NT2/D1 (cell line): Measurements from ENCODE around the gene DIS3L2.

Experiments used
- DNase-seq: peaks from one replicate; pipeline ENCODE4 v3.0.0-alpha.2; 2011; ENCODE audit warnings: low read depth, low spot score
- H3K27me3 ChIP-seq: 2 replicates; pipeline ENCODE4 v1.6.0; 2011; ENCODE audit warnings: mild to moderate bottlenecking; ENCODE audit not compliant: insufficient read length, insufficient read depth
- H3K36me3 ChIP-seq: 2 replicates; pipeline ENCODE4 v1.6.1; 2011; ENCODE audit warnings: mild to moderate bottlenecking, low read length, mixed read lengths; ENCODE audit not compliant: insufficient read depth, insufficient read length
- H3K4me1 ChIP-seq: 2 replicates; pipeline ENCODE4 v1.5.1; 2011; ENCODE audit not compliant: insufficient read depth, insufficient read length
- H3K4me3 ChIP-seq: 2 replicates; pipeline ENCODE4 v1.5.1; 2011; ENCODE audit warnings: low read depth; ENCODE audit not compliant: insufficient read length
- H3K9ac ChIP-seq: 2 replicates; pipeline ENCODE4 v1.6.0; 2011; ENCODE audit warnings: low read depth; ENCODE audit not compliant: insufficient read length
- H3K9me3 ChIP-seq: 2 replicates; pipeline ENCODE4 v1.5.1; 2011; ENCODE audit warnings: mild to moderate bottlenecking, low read length; ENCODE audit not compliant: insufficient read depth
- SUZ12 ChIP-seq: IDR thresholded peaks from 2 replicates; pipeline ENCODE4 v1.6.1; 2011; ENCODE audit not compliant: insufficient read length, insufficient read depth; ENCODE audit errors: extremely low read depth
- YY1 ChIP-seq: IDR thresholded peaks from 2 replicates; pipeline ENCODE4 v1.6.1; 2011; ENCODE audit not compliant: insufficient read length, insufficient read depth
- ZNF274 ChIP-seq: IDR thresholded peaks from 2 replicates; pipeline ENCODE4 v1.6.1; 2011; ENCODE audit warnings: mild to moderate bottlenecking, low read depth, low read length

The DIS3L2 gene

GRCh38 chr2:232058063-232058877 is 96.8 kb downstream of the DIS3L2 start:
- H3K9me3 ChIP-seq = no peaks in the 10 kb centered on the region
- H3K27me3 ChIP-seq = no peaks in the 10 kb centered on the region
- TF ChIP-seq YY1 (no peak), ZNF274 (no peak), SUZ12 (no peak)
- H3K36me3 ChIP-seq = no peaks in the 10 kb centered on the region
- H3K4me1 ChIP-seq = peaks cover 4% of the 10 kb centered on the region
- no peak for DNase-seq
- no peak overlapping the region for H3K9ac ChIP-seq
- H3K4me3 ChIP-seq = no peak overlapping the region

- Histone ChIP-seq H3K9me3 (no peaks in the 10 kb centered on the region), H3K27me3 (no peaks in the 10 kb centered on the region), H3K9ac (no peak overlapping the region), H3K36me3 (no peaks in the 10 kb centered on the region), H3K4me3 (no peak overlapping the region), H3K4me1 (no peaks in the 10 kb centered on the region)
- TF ChIP-seq YY1 (no peak), ZNF274 (no peak), SUZ12 (no peak)
- no peak for DNase-seq
These were observed 97.4 kb downstream of the DIS3L2 start for GRCh38 chr2:232058931-232059330.

GRCh38 chr2:232061265-232061664 is 99.8 kb downstream of the DIS3L2 start:
- no peaks in the 10 kb centered on the region for H3K4me1 ChIP-seq
- H3K9ac ChIP-seq = no peak overlapping the region
- no peaks in the 10 kb centered on the region for H3K9me3 ChIP-seq
- no peak overlapping the region for H3K4me3 ChIP-seq
- no peak for DNase-seq
- H3K27me3 ChIP-seq = no peaks in the 10 kb centered on the region
- H3K36me3 ChIP-seq = no peaks in the 10 kb centered on the region
- TF ChIP-seq SUZ12 = no peak
- no peak for TF ChIP-seq ZNF274
- TF ChIP-seq YY1 = no peak

- H3K4me1 ChIP-seq = no peaks in the 10 kb centered on the region
- no peaks in the 10 kb centered on the region for H3K27me3 ChIP-seq
- H3K9ac ChIP-seq = no peak overlapping the region
- TF ChIP-seq ZNF274 = no peak
- no peak for TF ChIP-seq YY1
- no peak for TF ChIP-seq SUZ12
- H3K9me3 ChIP-seq = no peaks in the 10 kb centered on the region
- no peaks in the 10 kb centered on the region for H3K36me3 ChIP-seq
- no peak overlapping the region for H3K4me3 ChIP-seq
- DNase-seq = no peak
These were observed 111.5 kb downstream of the DIS3L2 start for GRCh38 chr2:232073026-232073425.

GRCh38 chr2:232073699-232074098 is 112.2 kb downstream of the DIS3L2 start:
- no peak for TF ChIP-seq ZNF274
- no peak for TF ChIP-seq SUZ12
- no peak for TF ChIP-seq YY1
- H3K9me3 ChIP-seq = no peaks in the 10 kb centered on the region
- no peak overlapping the region for H3K9ac ChIP-seq
- H3K36me3 ChIP-seq = no peaks in the 10 kb centered on the region
- no peaks in the 10 kb centered on the region for H3K27me3 ChIP-seq
- H3K4me3 ChIP-seq = no peak overlapping the region
- H3K4me1 ChIP-seq = no peaks in the 10 kb centered on the region
- DNase-seq = no peak

GRCh38 chr2:232075080-232075479 is 113.6 kb downstream of the DIS3L2 start:
- DNase-seq = no peak
- no peak for TF ChIP-seq ZNF274
- TF ChIP-seq SUZ12 = no peak
- TF ChIP-seq YY1 = no peak

GRCh38 chr2:232075859-232076258 is 114.3 kb downstream of the DIS3L2 start:
- Histone ChIP-seq H3K36me3 (no peaks in the 10 kb centered on the region), H3K9ac (no peak overlapping the region), H3K4me1 (no peaks in the 10 kb centered on the region), H3K27me3 (no peaks in the 10 kb centered on the region), H3K9me3 (no peaks in the 10 kb centered on the region), H3K4me3 (no peak overlapping the region)
- TF ChIP-seq ZNF274 (no peak), SUZ12 (no peak), YY1 (no peak)
- DNase-seq = no peak

More at GRCh38 chr2:232075080-232075479, 113.6 kb downstream of the DIS3L2 start:
- no peak overlapping the region for H3K4me3 ChIP-seq
- H3K9me3 ChIP-seq = no peaks in the 10 kb centered on the region
- no peaks in the 10 kb centered on the region for H3K36me3 ChIP-seq
- H3K9ac ChIP-seq = no peak overlapping the region
- H3K27me3 ChIP-seq = no peaks in the 10 kb centered on the region
- no peaks in the 10 kb centered on the region for H3K4me1 ChIP-seq
